Endometrium (tissue), 2 donors: ENCODE results near the gene FOXL1.

Experiments
- FAIRE-seq: peaks from 2 replicates; lab custom pipeline; 2012; peaks lifted over from hg19 to GRCh38; lab: Jason Lieb, UNC
- donor health status: control.
- donor health status: control.

The FOXL1 gene

DNA sequence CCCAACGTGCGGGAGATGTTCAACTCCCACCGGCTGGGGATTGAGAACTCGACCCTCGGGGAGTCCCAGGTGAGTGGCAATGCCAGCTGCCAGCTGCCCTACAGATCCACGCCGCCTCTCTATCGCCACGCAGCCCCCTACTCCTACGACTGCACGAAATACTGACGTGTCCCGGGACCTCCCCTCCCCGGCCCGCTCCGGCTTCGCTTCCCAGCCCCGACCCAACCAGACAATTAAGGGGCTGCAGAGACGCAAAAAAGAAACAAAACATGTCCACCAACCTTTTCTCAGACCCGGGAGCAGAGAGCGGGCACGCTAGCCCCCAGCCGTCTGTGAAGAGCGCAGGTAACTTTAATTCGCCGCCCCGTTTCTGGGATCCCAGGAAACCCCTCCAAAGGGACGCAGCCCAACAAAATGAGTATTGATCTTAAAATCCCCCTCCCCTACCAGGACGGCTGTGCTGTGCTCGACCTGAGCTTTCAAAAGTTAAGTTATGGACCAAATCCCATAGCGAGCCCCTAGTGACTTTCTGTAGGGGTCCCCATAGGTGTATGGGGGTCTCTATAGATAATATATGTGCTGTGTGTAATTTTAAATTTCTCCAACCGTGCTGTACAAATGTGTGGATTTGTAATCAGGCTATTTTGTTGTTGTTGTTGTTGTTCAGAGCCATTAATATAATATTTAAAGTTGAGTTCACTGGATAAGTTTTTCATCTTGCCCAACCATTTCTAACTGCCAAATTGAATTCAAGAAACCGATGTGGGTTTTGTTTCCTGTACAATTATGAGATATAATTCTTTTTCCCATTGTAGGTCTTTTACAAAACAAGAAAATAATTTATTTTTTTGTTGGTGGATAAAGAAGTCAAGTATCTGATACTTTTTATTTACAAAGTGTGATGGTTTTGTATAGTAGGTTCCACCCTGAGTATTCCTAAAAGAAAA lies 9.4 kb upstream of the FOXL1 start:
- peak; percentile 18 for FAIRE-seq

- FAIRE-seq: no peak
These were observed 8.5 kb upstream of the FOXL1 start for GRCh38 chr16:86569701-86570447.

- no peak for FAIRE-seq
These were observed 7.5 kb upstream of the FOXL1 start for GRCh38 chr16:86570558-86571529.

- FAIRE-seq: no peak
These were observed 6.8 kb upstream of the FOXL1 start for GRCh38 chr16:86571530-86571915.

DNA sequence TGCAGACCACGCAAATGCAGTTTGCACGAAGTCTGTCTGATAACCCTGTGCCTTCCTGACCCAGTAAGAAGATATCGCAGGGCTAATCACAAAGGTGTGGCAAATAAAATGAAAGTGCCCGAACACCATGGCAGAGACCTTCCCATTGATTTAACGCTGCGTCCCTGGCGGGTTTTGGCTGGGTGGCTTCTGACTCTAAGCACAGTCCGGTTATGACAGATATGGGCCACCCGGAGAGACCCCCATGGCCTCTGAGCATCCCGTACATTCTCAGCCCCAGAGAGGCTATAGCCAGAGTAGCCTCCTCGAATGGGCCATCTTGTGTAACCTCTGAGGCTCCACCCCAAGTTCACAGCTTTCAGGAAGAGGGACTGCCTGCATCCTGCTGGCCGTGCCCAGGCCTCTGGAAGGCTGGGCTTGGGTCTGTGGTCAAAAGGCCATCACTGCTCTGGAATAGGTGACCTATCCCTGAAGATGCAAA lies 6.3 kb upstream of the FOXL1 start:
- FAIRE-seq: no peak

DNA sequence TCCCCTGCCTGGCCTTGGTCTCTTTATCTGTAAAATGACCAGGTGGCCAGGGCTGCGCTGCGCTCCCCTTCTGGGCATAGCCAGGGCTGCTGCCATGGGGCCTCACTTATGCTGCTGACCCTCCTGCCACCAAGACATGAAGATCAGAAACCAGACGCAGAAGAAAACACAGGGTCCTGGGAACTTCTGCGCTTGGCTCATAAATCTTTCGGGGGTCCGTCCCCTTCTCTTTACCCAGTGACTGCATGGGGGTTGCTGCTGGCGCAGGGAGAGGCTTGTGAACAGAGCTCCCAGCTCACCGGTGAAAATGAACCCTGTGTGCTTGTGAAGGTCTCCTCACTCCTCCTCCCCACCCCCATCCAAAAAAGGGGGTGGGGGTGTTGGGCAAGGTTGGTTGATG lies 5.7 kb upstream of the FOXL1 start:
- no peak for FAIRE-seq

DNA sequence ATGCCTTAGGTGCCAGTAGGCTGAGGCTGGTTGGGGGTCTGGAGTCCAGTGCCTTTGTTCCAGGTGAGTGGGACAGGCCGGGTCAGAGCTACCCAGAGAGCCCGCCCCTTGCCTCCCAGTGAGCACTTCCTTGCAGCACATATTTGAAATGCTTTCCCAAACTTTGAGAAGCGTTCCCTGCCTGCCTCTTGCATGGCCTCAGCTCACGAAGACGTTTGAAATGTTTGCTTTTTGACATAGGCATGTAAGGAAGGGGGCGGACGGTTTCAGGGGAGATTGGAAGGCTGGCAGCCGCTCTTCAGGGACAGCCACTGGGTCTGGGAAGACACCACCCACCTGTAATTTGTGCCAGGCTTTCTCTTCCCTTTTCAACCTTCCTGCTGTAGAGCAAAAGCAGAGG lies 5.1 kb upstream of the FOXL1 start:
- FAIRE-seq: no peak

GRCh38 chr16:86573646-86574508 lies 4.5 kb upstream of the FOXL1 start:
- no peak for FAIRE-seq

DNA sequence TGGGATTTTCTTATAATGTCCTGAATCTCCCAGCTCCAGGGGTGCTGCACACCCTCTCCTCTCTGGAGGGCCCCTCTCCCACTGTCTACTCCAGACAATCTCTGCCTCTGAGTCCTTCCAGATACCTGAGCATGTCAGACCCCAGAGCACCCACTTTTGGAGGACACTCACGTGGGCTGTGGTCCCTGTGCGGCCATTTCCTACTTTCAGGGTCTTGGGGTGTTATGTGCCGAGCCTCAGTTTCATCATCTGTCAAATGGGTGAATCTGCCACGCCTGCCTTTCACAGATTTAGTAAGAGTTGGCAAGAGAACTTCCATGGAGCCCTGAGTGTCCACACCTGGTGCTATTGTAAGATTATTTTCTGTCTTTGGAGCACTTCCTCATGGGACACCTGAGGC lies 3.7 kb upstream of the FOXL1 start:
- FAIRE-seq: no peak

DNA sequence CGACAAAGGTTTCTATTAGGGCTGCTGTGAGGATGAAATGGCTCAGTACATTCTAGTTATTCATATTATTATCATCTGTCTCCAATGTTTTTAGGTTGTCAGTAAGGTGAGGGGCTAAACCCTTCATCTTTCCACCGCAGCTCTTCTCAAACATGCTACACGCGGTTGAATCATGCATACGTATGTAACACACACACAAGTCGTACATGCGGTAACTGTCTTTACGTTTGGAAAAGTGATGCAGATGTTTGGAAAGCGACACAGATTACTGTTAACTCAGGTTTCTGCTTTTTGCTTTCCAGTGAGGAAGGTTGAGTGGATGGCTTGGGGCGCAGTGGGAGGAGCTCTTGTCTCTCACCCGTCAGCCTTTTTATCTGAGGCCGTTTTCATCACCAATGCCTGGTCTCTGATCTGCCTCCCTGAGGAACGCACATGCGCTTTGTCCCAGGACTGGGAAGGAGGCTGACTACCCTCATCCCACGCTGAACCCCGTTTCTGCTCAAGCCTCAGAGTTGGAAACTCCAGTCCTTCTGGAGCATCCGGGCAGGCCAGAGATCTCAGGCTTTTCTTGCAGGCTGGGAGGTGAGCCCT lies 3.2 kb upstream of the FOXL1 start:
- no peak for FAIRE-seq

GRCh38 chr16:86575754-86576557 lies 2.4 kb upstream of the FOXL1 start:
- no peak for FAIRE-seq

GRCh38 chr16:86576591-86577313 lies 1.6 kb upstream of the FOXL1 start:
- no peak for FAIRE-seq

GRCh38 chr16:86577314-86577971 lies 906 bp upstream of the FOXL1 start:
- no peak for FAIRE-seq

- FAIRE-seq: no peak
These were observed 390 bp downstream of the FOXL1 start for GRCh38 chr16:86578611-86579267.

GRCh38 chr16:86579268-86580062 lies 1.1 kb downstream of the FOXL1 start:
- no peak for FAIRE-seq

DNA sequence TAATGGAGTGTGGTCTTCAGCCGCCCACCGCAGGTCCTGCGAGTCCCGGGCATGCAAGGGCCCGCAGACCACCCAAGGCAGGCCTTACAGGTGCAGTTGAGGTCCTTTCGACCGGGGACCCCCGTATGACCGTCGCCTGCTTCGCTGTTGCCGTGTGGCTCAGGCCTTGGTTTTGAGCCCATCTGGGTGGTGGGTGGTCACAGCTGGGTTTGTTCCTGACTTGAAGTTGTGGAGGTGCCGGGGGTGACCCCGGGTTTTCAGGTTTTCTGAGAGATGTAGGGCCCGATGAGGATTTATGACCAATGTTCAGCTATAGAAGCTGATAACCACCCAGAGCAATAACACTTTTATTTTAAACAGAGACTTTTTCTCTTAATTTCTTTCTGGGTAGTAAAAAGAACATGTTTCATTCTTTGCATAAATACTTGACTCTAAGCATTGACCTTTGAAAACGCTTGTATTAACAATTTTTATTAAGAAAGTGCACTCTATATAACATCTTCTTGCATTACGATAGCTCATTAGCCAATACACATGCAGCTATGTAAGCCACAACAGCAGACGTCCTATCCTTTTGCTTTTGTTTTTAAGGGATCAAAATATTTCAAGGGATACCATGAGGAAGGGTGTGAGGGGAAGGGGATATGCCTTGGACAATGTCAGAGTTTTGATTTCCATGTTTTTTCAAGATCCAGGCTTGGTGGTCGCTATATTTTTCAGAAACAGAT lies 1.9 kb downstream of the FOXL1 start:
- no peak for FAIRE-seq
